ENCODE measurements around the gene PNMA6E.

The PNMA6E gene

GRCh38 chrX:153434801-153435200, 33.7 kb upstream of the PNMA6E start:
- DNase-seq = no peak

DNA sequence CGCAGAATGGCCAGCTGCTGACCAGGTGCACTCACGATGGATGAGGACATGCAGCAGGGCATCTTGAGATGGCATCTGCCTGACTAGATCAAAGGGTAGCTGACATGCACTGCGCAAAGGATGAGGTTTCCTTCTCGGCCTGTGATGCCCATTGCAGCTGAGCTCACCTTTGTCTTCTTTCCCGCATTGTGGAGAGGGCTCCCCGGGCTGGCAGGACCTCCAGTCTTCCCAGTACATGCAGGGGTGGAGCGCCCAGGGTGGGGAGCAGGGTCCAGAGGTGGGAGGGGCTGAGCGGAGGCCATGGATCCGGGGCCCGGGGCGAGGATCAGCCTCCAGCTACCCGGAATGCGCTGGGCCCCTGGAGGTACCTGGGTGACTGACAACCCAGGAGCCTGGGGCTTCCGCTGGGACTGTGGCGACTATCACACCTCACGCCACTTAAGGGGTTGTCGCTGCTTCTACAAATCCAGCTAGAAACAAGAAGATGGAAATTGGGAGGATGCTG, 32.7 kb upstream of the PNMA6E start:
- DNase-seq = no peak

DNA sequence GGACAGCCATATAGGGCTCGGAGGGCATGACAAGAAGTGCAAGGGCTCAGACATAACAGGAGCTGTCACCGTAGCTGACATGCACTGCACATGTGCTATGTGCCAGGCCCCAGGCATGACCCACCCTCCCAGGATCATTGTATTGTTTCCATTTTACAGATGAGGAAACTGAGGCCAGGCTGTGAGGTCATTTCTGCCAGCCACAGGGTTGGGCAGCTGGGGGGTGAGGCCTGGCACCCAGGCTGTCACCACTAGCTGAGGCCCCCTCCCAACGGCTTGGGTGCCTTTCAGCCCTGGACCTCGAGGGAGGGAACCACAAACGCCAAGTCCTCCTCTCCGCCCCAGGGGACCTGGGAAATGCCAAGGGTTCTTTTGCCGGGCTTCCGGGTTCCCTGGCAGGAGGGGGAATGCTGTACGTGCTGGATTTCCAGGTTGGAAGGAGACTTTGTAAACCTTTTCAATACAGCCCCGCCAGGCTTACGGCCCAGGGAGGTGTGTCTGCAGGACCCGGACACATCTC, 32.1 kb upstream of the PNMA6E start:
- DNase-seq = no peak

- no peak for DNase-seq
Observed at GRCh38 chrX:153430796-153431195, 29.6 kb upstream of the PNMA6E start.

- DNase-seq = no peak
Observed at GRCh38 chrX:153426204-153426603, 25.1 kb upstream of the PNMA6E start.

DNA sequence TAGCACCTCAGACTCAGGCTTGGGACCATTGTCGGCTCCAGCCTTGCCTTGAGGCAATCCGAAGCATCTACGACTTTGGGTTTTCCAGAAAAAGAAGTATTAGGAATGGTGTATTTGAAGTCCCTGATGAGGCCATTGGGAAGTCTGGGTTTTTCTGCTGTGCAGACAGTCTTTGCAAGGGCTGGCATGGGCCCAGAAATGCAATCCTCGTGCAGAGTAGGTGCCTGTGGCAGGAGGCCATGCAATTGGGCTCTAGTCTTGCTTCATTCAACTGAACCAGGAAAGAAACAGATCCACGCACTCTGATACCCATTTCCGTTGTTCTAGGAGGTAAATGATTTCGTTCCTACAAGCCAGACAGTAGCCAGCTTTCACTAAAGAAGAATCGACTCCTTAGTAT, 22.5 kb upstream of the PNMA6E start:
- DNase-seq = no peak

GRCh38 chrX:153421856-153422255, 20.7 kb upstream of the PNMA6E start:
- no peak for DNase-seq

GRCh38 chrX:153420851-153421599, 19.9 kb upstream of the PNMA6E start:
- no peak for DNase-seq

DNA sequence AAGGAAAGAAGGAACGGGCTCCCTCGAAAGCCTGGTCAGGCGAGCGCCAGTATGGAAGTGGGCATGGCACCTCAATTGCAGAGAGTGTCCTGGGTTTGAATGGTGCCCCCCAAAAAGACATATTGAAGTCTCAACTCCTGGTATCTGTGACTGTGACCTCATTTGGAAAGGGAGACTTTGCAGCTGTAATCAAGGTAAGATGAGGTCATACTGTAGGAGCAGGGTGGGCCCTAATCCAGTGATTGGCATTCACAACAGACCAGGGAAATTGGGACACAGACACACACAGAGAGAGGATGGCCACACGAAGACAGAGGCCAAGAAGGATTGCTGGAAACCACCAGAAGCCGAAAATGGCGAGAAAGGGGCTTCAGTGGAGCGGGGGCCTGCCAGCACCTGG, 16.5 kb upstream of the PNMA6E start:
- DNase-seq = no peak

DNA sequence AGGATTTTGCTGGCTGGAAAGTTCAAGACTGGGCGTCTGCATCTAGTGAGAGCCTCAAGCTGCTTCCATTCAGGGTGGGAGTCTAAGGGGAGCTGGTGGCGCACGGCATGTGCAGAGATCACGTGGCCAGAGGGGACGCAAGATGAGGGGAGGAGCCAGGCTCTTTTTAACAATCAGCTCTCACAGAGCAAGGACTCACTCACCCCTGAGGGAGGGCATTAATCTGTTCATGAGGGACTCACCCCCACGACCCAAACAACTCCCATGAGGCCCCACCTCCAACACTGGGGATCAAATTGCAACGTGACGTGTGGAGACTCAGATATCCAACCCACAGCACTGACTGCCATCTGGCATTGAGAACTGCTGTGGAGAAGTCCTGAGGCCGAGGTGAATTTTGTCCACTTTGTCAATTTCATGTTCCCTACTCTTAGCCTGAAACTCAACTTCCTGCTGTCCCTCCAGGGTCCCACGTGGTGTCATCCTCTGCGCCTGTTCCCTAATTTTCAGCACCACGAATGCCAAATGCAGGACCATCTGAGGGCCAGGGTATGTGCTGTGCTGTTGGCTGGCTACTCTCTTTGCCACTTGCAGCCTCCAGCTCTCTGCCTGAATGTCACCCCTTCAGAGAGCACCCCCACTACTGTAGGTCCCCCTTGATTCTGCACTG, 15.8 kb upstream of the PNMA6E start:
- no peak for DNase-seq

- DNase-seq = no peak
Observed at GRCh38 chrX:153414856-153415510, 13.8 kb upstream of the PNMA6E start.

DNA sequence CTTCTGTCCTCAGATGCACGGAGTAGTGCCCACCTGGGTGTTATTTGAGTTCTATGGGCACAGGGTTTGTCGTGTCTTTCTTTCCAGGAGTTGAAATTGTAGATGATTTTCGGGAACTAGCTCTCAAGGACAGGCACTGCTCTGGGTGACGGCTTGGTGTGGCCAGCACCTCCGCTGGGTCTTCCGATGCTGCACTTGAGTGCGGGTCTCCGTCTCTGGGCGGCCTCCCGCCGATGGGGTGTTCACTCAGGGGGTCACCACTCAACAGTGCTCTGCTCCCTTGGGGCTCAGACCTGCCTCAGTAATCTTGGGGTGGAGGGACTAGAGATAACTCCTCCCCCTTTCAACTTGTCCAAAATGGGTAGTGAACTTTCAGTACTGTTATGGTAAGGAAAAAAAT, 12.6 kb upstream of the PNMA6E start:
- DNase-seq = no peak

- no peak for DNase-seq
Observed at GRCh38 chrX:153412746-153413720, 11.9 kb upstream of the PNMA6E start.

GRCh38 chrX:153411988-153412574, 10.9 kb upstream of the PNMA6E start:
- DNase-seq = no peak

DNA sequence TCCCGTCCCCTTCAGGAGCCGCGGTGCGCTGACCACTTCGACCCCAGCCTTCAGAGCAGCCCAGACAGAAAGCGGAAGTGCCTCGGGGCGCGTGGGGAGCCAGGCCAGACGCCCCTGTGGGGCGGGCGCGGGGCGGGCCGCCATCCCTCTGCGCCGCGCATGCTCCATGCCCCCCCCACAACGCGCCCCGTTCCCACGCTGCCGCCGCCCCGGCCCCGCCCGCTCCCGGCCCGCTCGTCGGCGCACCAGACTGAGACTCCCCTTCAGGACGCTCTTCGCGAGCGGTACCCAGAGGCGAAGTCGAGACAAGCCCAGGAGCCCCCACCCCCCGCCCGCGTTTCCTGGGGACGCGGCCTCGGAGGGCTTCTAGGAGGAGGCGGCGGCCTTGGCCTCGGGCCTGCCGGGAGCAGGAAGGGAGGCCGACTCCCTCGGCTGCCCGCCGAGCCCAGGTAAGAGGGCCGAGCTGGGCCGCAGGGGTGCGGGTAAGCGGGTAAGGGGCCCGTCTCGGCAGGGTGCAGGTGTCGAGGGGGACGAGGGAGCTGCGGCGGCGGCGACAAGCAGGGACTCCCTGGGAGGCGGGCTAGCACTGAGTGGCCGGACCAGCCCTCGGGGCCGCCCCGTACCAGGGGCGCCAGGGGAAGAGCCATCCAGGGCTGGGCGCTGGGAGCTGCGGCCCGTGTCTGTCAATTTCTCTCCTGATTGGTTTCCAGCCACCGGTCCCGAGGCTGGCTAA, 10.3 kb upstream of the PNMA6E start, which contains the start of gene ZFP92:
Gene ZFP92, plus strand, starts transcription at position 218 of the 733 bp plus-strand sequence. CDS start 6,851 bp downstream, outside the sequence.
- DNase-seq = peak; percentile 21

DNA sequence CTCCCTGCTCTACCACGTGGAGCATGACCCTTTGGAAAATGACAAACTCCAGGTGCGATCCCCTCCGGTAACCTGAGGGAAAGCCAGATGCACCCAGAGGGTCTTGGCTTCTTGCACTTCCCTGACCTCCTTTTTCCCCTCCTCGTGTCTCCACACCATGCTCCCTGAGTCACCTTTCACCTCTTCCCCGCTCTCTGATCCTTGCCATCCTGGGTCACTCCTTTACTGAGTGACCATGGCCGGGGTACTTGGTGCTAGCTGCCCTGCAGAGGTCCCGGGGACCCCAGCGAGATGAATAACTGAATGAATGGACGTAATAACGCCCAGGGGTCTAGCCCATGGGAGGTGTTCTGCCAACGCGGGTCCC, 9.7 kb upstream of the PNMA6E start:
- no peak for DNase-seq

- DNase-seq = no peak
Observed at GRCh38 chrX:153410373-153410772, 9.2 kb upstream of the PNMA6E start.

GRCh38 chrX:153409414-153410101, 8.4 kb upstream of the PNMA6E start:
- no peak for DNase-seq

- no peak for DNase-seq
Observed at GRCh38 chrX:153408871-153409351, 7.8 kb upstream of the PNMA6E start.

- DNase-seq = no peak
Observed at GRCh38 chrX:153408221-153408721, 7.1 kb upstream of the PNMA6E start.

Measured in activated effector memory CD4-positive, alpha-beta T cell treated with Interleukin-2 at 50 U/mL for 16 hours (primary cell).